Parathyroid adenoma (tissue), 2 donors: ENCODE results near the gene KRR1.
A peak's percentile ranks its signal among the peaks of the same experiment; 100 is the strongest.
"Not testable (repeated sequence)": the region's sequence is repeated elsewhere in the genome, so short reads cannot be mapped to it uniquely, and the experiment has no call there.

Source experiments
- H2AFZ ChIP-seq: fragments of 300-600 bp; sonication (generic); one replicate; pipeline ENCODE4 v1.7.0; 2017; ENCODE audit warnings: antibody characterized with exemption, mild to moderate bottlenecking
- H3K27ac ChIP-seq: fragments of 300-600 bp; sonication (generic); one replicate; pipeline ENCODE4 v1.7.0; 2017
- H3K27me3 ChIP-seq: fragments of 300-600 bp; sonication (generic); one replicate; pipeline ENCODE4 v1.7.0; 2017; ENCODE audit warnings: low read length; ENCODE audit not compliant: control insufficient read depth, insufficient read depth
- H3K36me3 ChIP-seq: fragments of 300-600 bp; sonication (generic); one replicate; pipeline ENCODE4 v1.7.0; 2017; ENCODE audit warnings: low read length; ENCODE audit not compliant: control insufficient read depth, insufficient read depth
- H3K4me1 ChIP-seq: fragments of 300-600 bp; sonication (generic); one replicate; pipeline ENCODE4 v1.7.0; 2017; ENCODE audit warnings: control low read depth
- H3K4me2 ChIP-seq: fragments of 300-600 bp; sonication (generic); one replicate; pipeline ENCODE4 v1.7.0; 2017; ENCODE audit warnings: low read length
- H3K4me3 ChIP-seq: fragments of 300-600 bp; sonication (generic); one replicate; pipeline ENCODE4 v1.7.0; 2017; ENCODE audit warnings: low read depth, low read length
- H3K79me2 ChIP-seq: fragments of 300-600 bp; sonication (generic); one replicate; pipeline ENCODE4 v1.7.0; 2017; ENCODE audit warnings: control low read depth
- H3K9ac ChIP-seq: fragments of 300-600 bp; sonication (generic); one replicate; pipeline ENCODE4 v1.7.0; 2017; ENCODE audit warnings: mild to moderate bottlenecking
- H3K9me3 ChIP-seq: fragments of 300-600 bp; sonication (generic); one replicate; pipeline ENCODE4 v1.7.0; 2017; ENCODE audit warnings: low read length; ENCODE audit not compliant: control insufficient read depth
- TF ChIP-seq, protein P1 (sequence below): fragments of 300-600 bp; sonication (generic); IDR thresholded peaks from one replicate; pipeline ENCODE4 v1.7.0; 2017; ENCODE audit warnings: antibody characterized with exemption, mild to moderate bottlenecking
- donor health status: primary hyperparathyroidism.

Gene KRR1

DNA sequence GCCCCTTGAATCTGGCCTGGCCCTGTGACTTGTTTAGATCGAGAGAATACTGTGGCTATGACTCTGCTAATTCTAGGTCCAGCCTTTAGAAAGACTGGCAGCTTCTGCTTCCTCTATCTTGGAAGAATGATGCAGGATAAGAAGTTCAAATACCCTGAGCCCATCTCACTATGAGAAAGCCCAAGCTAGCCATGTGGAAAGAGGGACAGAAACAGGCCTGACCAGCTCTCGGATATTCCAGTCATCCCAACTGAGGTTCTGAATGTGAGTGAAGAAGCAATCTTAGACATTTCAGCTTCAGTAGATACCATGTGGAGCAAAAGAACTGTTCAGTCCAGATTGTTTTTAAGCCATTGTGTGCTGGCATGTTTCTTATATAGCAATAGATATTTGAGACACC lies 17.3 kb upstream of the KRR1 start:
- Histone ChIP-seq H3K9ac (no peak overlapping the region), H3K36me3 (no peaks in the 10 kb centered on the region), H3K27ac (no peak overlapping the region), H3K4me3 (no peak overlapping the region), H2AFZ (no peak overlapping the region), H3K4me2 (no peak overlapping the region), H3K27me3 (no peaks in the 10 kb centered on the region), H3K79me2 (no peaks in the 10 kb centered on the region), H3K4me1 (no peaks in the 10 kb centered on the region), H3K9me3 (no peaks in the 10 kb centered on the region)
- TF ChIP-seq, protein P1, sequence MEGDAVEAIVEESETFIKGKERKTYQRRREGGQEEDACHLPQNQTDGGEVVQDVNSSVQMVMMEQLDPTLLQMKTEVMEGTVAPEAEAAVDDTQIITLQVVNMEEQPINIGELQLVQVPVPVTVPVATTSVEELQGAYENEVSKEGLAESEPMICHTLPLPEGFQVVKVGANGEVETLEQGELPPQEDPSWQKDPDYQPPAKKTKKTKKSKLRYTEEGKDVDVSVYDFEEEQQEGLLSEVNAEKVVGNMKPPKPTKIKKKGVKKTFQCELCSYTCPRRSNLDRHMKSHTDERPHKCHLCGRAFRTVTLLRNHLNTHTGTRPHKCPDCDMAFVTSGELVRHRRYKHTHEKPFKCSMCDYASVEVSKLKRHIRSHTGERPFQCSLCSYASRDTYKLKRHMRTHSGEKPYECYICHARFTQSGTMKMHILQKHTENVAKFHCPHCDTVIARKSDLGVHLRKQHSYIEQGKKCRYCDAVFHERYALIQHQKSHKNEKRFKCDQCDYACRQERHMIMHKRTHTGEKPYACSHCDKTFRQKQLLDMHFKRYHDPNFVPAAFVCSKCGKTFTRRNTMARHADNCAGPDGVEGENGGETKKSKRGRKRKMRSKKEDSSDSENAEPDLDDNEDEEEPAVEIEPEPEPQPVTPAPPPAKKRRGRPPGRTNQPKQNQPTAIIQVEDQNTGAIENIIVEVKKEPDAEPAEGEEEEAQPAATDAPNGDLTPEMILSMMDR: no peak

DNA sequence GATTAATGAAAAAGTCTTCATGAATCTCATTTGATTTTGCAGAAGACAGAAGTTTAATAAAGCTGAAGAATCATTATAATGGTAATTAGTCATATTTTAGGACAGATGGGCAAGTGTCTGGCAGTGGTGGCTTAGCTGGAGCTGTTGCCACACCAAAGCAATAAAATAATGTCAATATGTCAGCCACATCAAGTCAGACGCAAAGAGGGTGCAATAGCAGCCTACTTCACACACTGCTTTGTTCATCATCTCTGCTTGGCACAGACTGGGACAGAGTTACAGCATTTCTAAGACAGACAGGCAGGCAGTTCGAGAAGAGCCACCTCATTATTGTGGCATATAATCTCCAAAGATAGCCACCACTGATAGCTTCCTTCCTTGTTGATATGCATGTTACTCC lies 16.9 kb upstream of the KRR1 start:
- Histone ChIP-seq H3K27ac (no peak overlapping the region), H2AFZ (no peak overlapping the region), H3K27me3 (no peaks in the 10 kb centered on the region), H3K79me2 (no peaks in the 10 kb centered on the region), H3K4me3 (no peak overlapping the region), H3K9me3 (no peaks in the 10 kb centered on the region), H3K4me2 (no peak overlapping the region), H3K4me1 (no peaks in the 10 kb centered on the region), H3K9ac (no peak overlapping the region), H3K36me3 (no peaks in the 10 kb centered on the region)
- TF ChIP-seq, protein P1: no peak

DNA sequence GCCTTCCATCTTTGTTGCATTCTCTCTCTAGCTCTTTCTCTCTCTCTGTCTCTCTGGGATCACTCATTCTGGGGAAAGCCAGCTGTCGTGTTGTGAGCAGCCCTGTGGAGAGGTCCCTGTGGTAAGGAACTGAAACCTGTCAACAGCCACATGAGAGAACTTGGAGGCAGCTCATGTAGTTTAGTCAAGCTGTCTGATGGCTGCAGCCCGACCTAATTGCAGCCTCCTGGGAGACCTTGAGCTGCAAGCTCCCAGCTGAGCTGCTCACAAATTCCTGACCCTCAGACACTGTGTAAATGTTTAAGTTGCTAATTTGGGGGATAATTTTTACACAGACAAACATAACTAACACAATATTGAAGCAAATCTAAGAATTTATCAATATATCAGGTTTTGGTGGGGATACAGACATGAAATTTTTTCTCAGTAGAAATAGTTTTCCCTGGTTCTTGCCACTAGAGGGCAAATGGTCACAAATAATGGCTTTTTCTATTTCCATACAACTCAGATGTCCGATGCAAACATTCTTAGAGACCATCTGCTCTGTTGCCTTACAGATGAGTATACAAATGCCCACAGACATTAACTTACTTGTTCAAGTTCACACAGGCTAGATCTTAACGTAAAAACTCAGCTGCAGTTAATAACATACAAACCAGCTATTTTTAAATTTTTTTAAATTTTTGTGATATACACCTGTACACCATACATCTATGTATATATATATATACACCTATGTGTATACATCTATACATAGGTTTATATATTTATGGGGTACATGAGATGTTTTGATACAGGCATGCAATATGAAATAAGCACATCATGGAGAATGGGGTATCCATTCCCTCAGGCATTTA lies 15.5 kb upstream of the KRR1 start:
- H3K79me2 ChIP-seq: no peaks in the 10 kb centered on the region
- H3K9ac ChIP-seq: no peak overlapping the region
- H3K27ac ChIP-seq: no peak overlapping the region
- no peak overlapping the region for H3K4me3 ChIP-seq
- TF ChIP-seq, protein P1: peak; percentile 55
- no peak overlapping the region for H3K4me2 ChIP-seq
- no peak overlapping the region for H2AFZ ChIP-seq
- no peaks in the 10 kb centered on the region for H3K36me3 ChIP-seq
- no peaks in the 10 kb centered on the region for H3K9me3 ChIP-seq
- H3K27me3 ChIP-seq: no peaks in the 10 kb centered on the region
- H3K4me1 ChIP-seq: no peaks in the 10 kb centered on the region

DNA sequence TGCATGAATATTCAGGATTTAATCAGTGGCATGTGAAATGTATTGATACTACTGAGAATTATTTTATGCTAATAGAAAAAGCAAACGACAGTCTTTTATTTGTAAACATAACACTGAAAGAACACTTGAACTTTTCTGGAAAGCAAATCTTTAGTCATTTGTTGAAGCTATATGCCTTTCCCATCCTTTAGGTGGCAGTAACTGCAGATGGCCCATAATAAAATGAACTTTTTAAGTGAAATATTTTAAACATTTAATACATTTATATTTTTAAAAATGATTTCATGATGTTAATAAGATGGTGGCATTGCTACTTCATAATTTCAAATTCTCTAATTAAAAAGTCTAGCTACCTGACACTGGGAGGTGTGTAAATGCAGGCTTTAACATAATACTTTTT lies 13.9 kb upstream of the KRR1 start:
- Histone ChIP-seq H3K79me2 (no peaks in the 10 kb centered on the region), H3K27ac (no peak overlapping the region), H3K4me1 (no peaks in the 10 kb centered on the region), H3K4me3 (no peak overlapping the region), H3K4me2 (no peak overlapping the region), H3K9ac (no peak overlapping the region), H3K36me3 (no peaks in the 10 kb centered on the region), H2AFZ (no peak overlapping the region), H3K27me3 (no peaks in the 10 kb centered on the region), H3K9me3 (no peaks in the 10 kb centered on the region)
- TF ChIP-seq, protein P1: no peak

DNA sequence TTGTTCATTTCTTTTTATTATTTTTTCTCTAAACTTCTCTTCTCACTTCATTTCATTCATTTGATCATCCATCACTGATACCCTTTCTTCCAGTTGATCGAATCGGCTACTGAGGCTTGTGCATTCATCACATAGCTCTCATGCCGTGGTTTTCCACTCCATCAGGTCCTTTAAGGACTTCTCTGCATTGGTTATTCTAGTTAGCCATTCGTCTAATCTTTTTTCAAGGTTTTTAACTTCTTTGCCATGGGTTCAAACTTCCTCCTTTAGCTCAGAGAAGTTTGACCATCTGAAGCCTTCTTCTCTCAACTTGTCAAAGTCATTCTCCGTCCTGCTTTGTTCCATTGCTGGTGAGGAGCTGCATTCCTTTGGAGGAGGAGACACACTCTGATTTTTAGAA lies 10.7 kb upstream of the KRR1 start:
- H3K9ac ChIP-seq, H2AFZ ChIP-seq, H3K27me3 ChIP-seq, H3K4me1 ChIP-seq, H3K79me2 ChIP-seq, H3K9me3 ChIP-seq, H3K4me2 ChIP-seq, H3K36me3 ChIP-seq, H3K4me3 ChIP-seq, H3K27ac ChIP-seq: not testable (repeated sequence)

DNA sequence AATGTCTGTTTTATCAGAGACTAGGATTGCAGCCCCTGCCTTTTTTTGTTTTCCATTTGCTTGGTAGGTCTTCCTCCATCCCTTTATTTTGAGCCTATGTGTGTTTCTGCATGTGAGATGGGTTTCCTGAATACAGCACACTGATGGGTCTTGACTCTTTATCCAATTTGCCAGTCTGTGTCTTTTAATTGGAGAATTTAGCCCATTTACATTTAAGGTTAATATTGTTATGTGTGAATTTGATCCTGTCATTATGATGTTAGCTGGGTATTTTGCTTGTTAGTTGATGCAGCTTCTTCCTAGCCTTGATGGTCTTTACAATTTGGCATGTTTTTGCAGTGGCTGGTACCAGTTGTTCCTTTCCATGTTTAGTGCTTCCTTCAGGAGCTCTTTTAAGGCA lies 9.8 kb upstream of the KRR1 start:
- not testable (repeated sequence) for H3K36me3 ChIP-seq, H3K27ac ChIP-seq, H3K4me1 ChIP-seq, H3K79me2 ChIP-seq, H3K4me3 ChIP-seq, H3K9me3 ChIP-seq, H3K4me2 ChIP-seq, H3K9ac ChIP-seq, H3K27me3 ChIP-seq, H2AFZ ChIP-seq
